NB4 (cell line): ENCODE measurements around the gene DCAF4L1.

ENCODE experiments used
- MAX ChIP-seq: IDR thresholded peaks from 2 replicates; pipeline ENCODE4 v1.6.1; 2011; ENCODE audit warnings: low read depth, low read length
- POLR2A ChIP-seq: IDR thresholded peaks from 2 replicates; pipeline ENCODE4 v1.6.1; 2011; ENCODE audit warnings: mild to moderate bottlenecking; ENCODE audit not compliant: insufficient read length; ENCODE audit errors: extremely low read depth
- TF ChIP-seq, protein P1 (sequence below): IDR thresholded peaks from one replicate; pipeline ENCODE4 v1.5.1; 2012; ENCODE audit warnings: low read depth, low read length

DNA sequence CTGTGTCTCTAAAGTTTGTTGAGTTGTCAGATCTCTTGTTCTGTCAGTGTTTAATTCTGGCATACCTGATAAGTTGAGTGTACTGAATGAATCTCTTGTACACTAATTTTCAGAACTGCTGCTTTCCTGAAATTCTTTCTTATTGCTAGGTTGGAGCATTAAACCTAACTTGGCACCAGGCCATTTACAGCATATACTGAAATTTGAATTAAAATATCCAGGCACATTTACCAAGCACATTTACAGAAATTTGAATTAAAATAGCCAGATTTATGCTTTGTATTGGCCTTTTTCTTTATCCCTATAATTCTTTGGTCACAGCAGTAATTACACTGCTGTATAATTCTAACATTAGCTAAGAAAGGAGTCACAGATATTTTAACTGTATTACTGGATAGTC lies 37.5 kb upstream of the DCAF4L1 start:
- TF ChIP-seq, protein P1, sequence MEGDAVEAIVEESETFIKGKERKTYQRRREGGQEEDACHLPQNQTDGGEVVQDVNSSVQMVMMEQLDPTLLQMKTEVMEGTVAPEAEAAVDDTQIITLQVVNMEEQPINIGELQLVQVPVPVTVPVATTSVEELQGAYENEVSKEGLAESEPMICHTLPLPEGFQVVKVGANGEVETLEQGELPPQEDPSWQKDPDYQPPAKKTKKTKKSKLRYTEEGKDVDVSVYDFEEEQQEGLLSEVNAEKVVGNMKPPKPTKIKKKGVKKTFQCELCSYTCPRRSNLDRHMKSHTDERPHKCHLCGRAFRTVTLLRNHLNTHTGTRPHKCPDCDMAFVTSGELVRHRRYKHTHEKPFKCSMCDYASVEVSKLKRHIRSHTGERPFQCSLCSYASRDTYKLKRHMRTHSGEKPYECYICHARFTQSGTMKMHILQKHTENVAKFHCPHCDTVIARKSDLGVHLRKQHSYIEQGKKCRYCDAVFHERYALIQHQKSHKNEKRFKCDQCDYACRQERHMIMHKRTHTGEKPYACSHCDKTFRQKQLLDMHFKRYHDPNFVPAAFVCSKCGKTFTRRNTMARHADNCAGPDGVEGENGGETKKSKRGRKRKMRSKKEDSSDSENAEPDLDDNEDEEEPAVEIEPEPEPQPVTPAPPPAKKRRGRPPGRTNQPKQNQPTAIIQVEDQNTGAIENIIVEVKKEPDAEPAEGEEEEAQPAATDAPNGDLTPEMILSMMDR = no peak
- no peak for TF ChIP-seq POLR2A
- TF ChIP-seq MAX = no peak
